NCI-H1105 treated with DMSO at 0.1 percent for 48 hours (cell line): ENCODE results near the gene SPATC1L.

Source experiments
- DNase-seq: peaks from one replicate; lab custom pipeline; 2025; lab: John Stamatoyannopoulos, UW

Gene SPATC1L

DNA sequence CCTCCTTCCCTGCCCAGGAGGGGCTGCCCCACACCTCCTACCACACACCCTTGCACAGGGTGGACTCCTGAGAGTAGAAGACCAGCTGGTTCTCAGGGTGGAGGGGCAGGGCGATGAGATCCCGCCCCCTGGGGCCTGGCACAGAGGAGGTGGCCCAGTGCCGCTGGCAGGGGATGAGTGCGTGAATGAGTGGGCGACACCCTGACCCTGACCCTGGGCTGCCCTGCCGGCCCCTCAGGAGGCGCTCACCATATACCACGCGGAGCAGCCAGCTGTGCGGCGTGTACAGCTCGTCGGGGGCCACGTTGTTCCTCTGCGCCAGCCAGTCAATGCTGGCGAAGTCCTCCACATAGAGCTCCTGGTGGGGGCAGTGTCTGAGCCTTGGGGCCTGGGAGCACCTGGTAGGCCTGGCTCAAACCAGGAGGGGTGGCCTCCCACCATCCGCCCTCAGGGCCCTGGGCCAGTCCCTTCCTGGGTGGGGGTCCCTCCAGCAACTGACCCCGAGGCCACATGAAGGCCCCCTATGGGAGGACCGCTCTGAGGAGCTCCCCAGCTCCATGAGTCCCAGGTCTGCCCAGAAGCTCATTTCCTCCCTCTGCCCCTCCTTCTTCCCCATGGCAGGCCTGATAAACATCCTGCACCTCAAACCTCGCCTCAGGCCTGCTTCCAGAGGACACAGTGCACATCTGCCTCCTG lies 31.3 kb upstream of the SPATC1L start:
- DNase-seq: no peak

DNA sequence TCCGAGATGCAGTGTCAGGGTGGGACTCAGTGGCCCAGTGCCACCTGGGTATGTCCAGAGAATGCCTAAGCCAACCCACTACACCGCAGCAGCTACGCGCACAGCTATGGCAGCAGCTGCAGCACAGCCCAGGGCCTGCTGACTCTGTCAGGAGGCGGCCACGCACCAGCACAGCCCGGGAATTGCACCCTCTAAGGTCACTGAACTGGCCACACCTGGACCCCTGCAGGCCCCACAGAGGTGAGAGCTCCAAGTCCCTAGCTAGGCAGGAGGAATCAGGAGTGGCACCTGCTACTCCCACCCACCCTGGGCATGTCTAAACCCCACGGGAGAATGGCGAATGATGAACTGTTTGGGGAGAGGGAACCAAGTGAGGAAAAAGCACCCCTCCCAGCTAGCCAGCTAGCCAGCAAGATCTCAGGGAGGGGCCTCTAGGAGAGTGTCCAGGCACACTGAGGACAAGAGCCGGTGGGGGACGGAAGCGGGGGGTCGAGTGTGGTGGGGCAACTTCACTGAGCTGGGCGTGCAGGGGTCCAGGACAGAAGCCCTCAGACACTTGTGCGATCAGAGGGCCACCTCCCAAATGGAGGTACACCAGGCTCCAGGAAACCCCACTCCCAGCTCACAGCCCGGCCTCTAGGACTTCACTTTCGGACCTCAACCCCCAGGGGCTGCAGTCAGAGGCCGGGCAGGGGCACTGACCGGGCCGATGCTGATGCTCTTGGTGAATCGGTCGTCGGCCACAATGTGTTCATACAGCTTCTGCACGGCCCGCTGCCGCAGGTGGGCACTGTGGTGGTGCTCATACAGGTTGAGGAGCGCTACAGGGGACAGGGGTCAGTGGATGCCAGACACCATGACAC lies 30.4 kb upstream of the SPATC1L start:
- no peak for DNase-seq

DNA sequence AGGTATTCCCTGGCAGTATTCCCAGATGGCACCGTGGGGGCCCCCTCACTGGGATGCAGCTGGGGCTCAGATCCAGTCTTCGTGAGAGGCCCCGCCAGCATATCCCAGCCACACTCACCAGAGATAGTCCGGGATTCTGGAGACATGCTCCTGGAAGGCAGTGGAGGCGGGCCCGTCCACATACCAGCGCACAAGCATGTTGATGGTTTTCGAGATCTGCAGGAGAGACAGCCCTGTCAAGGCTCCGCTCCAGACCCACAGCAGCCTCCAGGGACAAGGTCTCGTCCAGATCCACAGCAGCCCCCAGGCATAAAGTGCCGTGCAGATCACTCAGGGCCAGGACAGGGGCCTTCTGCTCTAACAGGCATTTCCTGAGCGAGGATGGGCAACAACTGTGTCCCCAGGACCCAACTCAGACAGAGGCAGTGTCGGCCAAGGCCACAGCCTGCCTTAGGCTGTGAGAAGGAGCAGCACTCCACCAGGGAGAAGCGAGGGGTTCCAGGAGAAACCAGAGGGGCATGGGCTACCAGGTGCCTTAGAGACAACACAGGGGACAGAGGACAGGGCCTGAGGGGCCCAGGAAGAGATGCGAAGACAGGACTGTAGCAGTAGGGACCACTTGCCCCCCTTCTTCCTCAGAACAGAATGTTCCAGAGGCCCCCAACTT lies 29.5 kb upstream of the SPATC1L start:
- DNase-seq: no peak

DNA sequence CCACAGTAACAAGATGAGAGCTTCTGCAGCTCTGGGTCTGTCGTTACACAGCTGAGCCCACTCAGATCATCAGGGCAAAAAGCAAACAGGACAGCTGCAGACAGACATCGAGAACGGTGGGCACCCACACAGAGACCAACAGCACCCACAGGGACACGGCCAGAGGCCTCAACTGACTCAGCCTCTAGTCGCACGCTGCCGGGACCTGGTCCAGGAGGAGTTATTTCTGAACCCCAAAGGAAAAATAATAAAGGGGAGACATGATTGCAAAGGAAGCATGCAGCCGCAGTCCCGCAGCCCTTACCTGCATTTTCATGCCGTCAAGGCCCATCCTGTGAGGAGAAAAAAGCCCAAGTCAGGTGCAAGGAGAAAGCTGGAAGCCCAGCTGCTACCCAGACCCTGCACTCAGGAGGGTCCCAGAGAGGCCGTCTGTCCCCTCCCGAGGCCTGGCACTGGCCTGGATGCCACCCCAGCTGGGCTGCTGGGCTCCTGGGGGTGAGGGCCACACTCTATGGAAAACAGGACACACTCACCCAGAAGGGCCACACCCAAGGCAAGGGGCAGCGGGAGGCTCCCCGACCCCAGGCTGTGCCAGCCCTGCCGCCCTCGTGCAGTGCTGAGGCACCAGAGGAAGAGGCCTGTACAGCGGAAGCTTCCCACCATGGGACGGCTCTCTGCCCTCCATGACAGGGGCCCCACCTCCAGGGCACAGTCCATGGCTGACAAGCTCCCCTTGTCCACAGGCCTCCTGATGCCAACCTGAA lies 28.6 kb upstream of the SPATC1L start:
- no peak for DNase-seq

DNA sequence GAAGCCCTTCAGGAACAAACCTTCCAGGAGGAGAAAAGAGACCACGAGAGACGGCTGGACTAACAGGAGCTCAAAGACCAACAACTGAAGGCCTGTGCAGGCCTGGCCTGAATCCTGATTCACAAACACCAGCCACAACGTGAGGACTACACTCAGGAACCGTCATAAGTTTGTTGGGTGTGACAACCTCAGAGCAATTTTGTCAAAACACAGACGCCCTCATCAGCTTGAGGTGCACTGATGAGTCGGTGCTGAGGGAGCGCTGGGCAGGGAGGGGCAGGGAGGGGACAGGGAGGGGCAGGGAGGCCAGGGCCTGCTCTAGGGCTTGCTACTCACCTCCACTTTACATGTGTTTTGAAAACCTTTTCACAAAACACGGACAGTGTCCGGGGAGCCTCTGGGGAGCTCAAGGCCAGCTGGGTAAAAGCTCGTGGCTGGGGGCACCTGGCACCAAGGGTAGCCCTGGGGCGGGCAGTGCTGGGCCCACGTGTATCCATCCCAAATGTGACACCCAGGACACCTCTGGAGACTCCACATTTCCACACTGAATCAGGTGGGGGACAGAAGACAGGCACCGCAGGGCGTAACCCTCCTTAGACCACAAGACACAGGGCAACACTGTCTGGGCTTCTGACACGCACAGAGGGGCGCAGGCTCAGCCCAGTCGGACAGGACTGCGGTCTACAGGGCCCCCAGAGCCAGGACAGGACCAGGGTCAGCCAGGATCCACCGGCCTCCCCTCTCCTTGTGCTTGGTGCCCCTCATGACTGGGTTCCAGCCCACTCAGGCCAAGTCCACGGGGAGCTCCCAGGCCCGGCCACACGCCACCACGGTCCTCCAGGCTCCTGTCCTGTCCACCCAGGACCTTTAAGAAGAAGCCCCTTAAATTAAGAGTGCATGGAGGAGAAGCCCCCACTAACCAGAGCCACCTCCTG lies 27.8 kb upstream of the SPATC1L start:
- no peak for DNase-seq

DNA sequence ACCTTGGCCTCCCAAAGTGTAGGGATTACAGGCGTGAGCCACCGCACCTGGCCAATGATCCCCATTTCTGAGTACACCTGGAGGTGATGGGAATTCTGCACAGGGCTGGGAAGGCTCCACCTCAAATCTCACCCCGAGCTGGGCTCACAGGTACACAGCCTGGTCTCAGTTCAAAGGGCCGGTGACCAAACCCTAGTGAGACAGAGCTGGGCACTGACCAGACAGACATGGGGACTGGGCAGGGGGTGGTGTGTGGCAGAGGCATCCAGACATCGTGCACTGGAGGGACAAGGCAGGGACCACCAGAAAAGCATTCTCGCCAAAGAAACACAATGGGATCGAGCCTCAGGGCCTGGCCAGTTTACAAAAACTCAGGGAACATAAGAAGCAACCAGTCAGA lies 27.1 kb upstream of the SPATC1L start:
- no peak for DNase-seq

DNA sequence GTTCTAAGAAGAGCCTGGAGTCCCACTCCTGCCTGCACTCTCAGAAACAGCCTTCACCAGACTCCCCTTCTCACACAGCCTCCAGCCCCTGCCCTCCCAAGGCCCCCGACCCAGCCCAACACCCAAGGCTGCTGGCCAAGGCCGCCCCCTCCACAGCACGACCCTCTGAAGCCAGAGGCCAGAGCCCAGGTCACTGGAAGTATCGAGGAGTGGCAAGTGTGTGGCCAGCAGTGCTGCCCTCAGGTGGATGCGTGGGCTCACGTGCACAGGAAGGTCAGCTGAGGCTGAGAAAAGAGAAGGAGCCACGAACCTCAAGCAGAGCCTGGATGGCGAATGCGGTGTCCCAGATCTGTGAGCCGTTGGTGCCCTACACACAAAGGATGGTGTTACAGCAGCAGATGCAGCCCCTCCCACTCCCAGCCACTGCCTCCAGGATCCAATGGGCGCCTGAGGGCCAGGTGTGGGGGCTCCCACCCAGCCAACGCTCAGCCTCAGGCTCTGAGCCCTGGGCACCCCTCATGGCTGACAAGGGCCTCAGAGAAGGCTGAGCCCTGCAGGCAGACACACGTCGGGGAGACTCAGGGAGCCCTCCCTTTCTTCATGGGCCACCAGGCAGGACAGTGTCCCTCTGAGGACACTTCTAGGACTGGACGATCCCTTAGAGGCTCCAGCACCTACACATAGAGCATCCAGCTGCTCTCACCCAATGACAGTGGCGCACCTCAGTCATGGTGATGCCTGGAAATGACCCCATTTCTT lies 26.3 kb upstream of the SPATC1L start:
- no peak for DNase-seq

DNA sequence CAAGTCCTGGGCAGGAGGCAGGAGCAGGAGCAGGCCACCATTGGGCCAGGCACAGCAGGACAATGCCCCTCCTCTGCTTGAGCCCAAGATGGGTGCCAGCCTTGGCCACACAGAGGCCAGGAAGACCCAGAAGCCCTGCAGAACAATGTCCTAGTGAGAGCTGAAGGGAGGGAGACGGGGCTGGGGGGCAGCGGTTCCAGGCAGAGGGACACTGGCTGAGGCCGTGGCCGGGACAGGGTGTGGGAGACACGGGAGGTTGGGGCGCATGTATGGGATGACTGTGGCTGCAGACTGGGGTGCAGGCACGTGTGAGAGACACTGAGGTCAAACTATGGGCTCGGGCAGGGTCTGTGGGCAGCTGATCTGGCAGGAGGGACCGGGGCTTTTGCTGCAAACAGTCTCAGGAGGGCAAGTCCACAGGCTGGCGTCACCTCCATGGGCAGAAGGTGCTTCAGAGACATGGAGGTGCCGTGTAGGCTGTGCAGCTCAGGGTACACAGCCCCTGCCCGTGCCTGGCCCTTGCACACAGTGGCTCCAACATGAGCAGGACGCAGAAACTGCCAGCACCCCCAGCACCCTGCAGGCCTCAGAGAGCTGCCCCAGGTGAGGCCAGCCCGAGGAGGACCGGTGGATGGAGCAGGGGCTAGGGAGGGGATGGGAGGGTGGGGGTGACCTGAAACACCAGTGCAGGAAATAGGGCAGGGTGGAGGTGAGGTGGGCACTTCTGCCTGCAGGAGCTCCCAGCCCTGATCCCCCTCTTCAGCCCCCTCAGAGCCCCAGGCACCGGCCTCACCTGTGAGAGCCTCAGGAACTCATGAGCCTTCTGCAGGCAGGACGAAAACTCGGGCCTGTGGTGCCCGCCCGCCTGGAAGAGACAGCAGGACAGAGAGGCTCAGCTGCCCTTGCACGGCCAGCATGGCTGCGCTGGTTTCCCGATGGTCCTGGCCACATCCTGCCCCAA lies 24.8 kb upstream of the SPATC1L start:
- no peak for DNase-seq

DNA sequence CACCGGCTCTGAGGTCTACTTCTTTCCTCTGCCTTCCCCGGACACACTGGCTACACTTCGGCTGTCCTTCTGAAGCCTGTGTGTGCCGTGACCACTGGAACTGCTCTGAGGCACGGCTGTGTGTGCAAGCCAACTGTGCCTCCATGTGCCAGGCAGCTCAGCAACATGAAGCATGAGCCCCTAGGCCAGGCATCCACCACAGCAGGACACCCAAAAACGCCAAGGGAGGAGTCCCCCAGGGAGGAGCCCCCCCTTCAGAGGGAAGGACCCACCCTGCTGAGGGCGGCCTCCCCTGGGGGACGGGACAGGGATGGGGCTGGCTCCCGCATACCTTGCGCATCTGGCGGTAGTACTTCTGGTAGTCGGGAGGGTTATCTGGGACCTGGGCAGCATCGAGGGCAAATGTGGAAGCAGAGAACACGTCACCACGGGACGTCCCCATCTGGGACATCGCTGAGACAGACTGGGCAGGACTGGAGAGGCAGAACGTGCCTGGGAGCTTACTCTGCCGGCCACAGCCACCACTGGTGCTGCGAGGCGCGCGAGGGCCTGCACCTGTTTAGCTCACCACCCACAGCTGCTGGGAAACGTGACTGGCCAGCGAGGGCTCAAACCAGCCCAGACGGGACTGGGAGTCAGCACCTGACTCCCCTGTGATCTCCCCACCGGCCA lies 23.8 kb upstream of the SPATC1L start:
- no peak for DNase-seq

DNA sequence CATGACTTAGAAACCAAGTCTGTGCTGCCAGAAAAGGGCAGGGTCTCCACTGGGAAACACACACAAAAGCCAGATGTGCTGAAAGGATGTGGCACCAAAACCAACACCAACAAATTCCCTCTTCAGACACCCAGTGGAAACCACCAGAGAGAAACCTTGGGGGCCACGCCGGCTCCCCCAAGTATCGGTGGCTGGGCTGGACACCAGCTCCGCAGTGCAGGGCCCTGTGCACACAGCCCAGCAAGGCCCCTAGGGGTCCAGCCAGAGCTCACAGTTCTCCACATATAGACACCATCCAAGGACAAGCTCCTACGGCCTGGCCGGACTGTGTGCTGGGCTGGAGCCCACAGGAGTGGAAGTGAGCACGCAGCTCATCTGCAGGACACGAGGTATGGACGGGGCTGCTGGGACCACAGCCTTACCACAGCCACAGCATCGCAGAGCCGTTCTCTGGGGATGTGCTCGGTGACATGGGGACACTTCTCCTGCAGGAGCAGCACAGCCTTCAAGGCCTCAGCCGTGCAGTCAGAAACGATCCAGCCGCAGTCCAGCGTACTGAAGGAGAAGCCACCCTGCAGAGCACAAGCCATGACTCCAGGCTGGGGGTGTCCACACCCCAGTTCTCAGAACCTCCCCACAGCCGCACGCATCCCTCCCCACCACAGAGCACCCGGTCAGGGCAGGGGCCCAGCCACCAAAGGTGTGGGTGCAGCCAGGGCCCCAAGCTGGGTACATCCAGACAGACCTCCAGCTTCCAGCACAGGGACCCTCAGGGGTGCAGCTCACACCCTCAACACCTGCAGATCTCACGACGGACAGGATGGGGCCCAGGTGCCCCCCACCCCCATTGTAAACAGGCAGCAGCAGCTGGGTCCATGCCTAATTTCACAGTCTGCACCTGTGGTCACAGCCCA lies 23.0 kb upstream of the SPATC1L start:
- DNase-seq: no peak

DNA sequence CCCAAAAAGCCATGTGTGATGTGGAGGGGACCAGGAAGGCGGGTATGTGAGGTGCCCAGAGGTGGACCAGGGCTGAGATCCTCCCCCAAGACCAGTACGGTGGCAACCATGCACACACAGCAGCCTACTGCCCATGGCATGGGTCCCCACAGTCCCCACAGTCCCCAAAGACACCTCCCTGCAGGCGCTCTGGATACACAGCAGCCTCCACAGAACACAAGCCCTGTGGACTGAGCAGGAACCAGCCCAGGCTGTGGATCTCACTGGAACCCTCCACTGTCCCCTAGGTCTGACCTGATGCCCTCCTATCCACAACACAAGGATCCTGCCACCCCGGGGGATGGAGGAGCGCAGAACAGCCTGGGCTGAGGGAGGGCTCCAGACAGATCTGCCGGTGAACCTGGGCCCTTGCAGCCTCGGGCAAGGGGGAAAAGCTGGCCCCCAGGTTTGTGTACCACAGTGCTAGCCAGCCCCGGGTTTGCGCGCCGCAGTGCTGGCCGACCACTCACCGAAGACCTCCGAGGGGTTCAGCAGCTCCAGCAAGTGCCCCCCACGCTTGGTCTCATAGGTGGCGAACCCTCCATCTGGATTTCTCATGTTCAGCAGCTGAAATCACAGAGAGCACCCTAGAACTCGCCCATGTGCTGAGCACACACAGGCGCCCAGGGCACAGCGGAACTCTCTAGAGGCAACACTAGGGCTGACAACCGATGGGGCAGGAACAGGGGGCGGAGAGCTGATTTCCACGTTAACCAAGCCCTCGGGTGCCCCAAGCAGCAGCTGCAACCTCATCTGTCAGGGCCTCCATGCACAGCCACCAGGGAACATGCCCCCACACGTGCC lies 22.1 kb upstream of the SPATC1L start:
- DNase-seq: no peak

DNA sequence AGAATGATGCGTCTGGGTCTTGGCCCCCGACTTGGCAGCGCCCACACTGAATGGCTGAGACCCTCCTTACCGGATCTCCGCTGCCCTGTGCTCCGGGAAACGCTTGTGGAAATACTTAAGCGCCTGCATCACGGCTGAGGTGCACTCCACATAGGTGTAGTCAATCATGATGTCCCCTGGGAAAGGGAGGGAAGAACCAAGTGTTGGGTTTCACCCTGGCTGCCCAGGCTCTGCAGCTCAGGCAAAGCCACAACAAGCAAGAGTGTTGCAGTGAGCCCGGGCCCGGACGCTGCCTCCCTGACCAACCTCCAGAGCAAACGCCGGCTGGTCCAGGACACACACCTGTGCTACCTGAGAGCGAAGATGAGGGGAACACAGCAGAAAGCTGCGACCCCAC lies 21.5 kb upstream of the SPATC1L start:
- DNase-seq: no peak

DNA sequence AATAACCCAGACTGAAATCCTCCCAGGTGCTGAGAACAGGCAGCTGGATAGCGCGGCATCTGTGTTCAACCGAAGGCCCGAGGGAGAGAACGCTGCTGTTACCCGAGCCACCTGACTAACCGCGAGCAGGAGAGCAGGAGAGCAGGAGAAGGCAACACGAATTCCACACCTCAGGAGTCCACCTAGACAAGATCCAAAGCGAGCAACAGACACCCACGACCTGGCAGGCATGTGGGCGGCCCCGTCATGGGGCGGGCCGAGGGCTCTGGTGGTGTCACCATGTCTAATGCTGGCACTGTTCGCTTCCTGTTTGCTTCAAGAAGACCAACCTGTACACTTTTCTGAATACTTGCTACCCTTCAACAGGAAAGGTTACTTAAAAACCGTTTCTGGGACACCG lies 20.9 kb upstream of the SPATC1L start:
- DNase-seq: no peak

DNA sequence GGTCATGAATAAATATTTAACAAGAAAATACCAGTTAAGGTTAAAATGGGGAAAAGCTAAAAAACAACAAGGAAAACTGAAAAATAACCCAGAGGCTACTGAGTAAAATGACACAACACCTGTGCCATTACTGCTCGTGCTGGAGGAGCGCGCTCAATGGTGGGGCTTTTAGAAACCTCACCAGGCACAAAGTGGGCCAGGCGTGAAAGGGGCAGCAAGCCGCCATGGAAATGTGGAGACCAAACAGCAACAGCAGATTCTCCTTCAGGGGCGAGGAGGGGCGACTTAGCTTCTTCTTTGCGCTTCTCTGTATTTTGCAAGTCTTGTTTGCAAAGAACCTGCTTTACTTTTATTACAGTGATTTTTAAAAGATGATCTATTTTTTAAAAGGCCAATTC lies 18.9 kb upstream of the SPATC1L start:
- DNase-seq: no peak

DNA sequence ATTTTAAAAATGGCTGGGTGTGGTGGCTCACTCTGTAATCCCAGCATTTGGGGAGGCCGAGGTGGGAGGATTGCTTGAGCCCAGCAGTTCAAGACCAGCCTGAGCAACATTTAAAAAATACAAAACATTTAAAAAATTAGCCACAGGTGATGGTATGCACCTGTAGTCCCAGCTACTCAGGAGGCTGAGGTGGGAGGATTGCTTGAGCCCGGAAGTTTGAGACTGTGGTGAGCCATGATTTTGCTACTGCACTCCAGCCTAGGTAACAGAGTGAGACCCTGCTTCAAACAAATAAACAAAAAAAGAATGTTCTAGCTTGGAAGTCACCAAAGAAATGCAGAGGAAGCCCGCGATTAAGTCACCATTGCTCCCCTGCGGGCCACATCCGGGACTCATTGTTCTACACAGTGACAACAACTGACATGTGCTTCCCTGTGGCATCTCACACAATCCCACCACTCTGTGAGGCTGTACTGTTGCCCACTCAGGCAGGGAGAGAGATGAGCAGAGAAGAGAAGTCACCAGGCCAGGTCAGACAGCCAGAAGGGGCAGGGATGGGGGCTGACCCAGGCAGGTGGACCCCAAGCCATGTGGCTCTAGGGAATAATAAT lies 18.4 kb upstream of the SPATC1L start:
- DNase-seq: no peak
